GM12864 (cell line): Measurements from ENCODE around the gene ELMO3.

Experiments
- DNase-seq: peaks from one replicate; pipeline ENCODE4 v3.0.0-alpha.2; 2011; ENCODE audit warnings: low read depth
- H3K4me3 ChIP-seq: 2 replicates; pipeline ENCODE4 v1.5.1; 2011; ENCODE audit warnings: mild to moderate bottlenecking, low read depth, low read length, control low read depth
- TF ChIP-seq, protein P1 (sequence below): IDR thresholded peaks from 2 replicates; pipeline ENCODE4 v1.5.1; 2011; ENCODE audit warnings: low read depth, mild to moderate bottlenecking, moderate library complexity, low read length, control low read depth, inconsistent platforms; ENCODE audit errors: missing control alignments

Gene ELMO3

DNA sequence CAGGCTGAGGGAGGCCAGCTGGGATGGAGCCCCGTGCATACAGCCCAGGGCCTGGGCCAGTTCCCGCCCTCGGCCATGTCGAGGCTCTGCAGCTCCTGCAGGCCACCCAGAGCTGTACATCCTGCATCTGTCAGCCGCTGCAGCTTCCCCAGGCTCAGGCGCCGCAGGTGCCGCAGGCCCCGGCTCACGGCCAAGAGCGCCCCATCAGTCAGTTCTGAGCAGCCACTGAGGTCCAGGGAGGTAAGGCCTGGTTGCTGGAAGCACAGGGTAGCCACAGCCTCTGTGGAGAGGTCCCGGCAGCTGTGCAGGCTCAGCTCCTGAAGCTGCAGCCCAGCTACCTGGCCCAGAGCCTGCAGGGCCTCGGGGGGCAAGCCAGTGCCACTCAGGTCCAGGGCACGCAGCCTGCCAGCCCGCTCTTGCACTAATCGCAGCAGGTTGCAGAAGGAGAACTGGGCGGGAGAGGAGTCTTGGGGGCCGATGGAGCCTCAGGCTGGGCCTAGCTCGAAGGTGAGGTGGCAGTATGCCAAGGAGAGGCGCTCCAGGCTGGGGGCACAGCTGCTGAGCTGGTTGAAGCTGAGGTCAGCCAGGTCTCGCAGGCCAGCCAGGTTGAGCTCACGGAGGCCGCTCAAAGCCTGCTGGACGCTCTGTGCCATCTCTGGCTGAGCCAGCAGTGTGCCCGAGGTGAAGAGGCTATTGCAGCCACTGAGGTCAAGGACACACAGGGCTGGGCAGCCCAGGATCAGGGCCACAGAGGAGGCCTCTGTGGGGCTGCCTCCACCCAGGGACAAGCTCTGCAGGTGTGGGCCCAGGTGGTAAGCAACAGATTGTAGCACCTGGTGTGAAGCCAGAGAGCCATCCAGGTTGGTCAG lies 11.4 kb downstream of the ELMO3 start:
- TF ChIP-seq, protein P1, sequence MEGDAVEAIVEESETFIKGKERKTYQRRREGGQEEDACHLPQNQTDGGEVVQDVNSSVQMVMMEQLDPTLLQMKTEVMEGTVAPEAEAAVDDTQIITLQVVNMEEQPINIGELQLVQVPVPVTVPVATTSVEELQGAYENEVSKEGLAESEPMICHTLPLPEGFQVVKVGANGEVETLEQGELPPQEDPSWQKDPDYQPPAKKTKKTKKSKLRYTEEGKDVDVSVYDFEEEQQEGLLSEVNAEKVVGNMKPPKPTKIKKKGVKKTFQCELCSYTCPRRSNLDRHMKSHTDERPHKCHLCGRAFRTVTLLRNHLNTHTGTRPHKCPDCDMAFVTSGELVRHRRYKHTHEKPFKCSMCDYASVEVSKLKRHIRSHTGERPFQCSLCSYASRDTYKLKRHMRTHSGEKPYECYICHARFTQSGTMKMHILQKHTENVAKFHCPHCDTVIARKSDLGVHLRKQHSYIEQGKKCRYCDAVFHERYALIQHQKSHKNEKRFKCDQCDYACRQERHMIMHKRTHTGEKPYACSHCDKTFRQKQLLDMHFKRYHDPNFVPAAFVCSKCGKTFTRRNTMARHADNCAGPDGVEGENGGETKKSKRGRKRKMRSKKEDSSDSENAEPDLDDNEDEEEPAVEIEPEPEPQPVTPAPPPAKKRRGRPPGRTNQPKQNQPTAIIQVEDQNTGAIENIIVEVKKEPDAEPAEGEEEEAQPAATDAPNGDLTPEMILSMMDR, result no peak
- no peak overlapping the region for H3K4me3 ChIP-seq
- DNase-seq, result no peak

GRCh38 chr16:67211674-67212073 lies 12.7 kb downstream of the ELMO3 start:
- TF ChIP-seq, protein P1, result no peak
- H3K4me3 ChIP-seq, result no peak overlapping the region

DNA sequence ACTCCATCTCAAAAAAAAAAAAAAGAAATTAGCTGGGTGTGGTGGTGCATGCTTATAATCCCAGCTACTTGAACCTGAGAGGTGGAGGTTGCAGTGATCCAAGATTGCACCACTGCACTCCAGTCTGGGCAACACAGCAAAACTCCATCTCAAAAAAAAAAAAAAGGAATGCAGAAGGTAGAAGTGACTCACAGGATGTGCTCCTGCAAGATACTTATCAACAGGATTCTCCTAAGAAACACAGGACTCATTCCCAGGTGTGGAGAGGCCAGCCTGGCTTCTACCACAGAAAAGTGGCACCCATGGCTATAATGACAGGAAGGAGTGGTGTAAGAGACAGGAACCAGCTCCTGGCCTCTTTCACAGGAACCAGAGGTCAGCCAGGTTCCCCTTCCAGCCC lies 13.8 kb downstream of the ELMO3 start:
- DNase-seq, result no peak
- no peak overlapping the region for H3K4me3 ChIP-seq
- TF ChIP-seq, protein P1, result no peak

More at GRCh38 chr16:67211674-67212073, 12.7 kb downstream of the ELMO3 start:
- DNase-seq, result no peak

GRCh38 chr16:67213197-67214019 lies 14.5 kb downstream of the ELMO3 start:
- TF ChIP-seq, protein P1, result no peak
- no peak for DNase-seq
- no peak overlapping the region for H3K4me3 ChIP-seq

GRCh38 chr16:67215706-67216105 lies 16.8 kb downstream of the ELMO3 start:
- H3K4me3 ChIP-seq, result no peak overlapping the region
- no peak for DNase-seq
- TF ChIP-seq, protein P1, result no peak

DNA sequence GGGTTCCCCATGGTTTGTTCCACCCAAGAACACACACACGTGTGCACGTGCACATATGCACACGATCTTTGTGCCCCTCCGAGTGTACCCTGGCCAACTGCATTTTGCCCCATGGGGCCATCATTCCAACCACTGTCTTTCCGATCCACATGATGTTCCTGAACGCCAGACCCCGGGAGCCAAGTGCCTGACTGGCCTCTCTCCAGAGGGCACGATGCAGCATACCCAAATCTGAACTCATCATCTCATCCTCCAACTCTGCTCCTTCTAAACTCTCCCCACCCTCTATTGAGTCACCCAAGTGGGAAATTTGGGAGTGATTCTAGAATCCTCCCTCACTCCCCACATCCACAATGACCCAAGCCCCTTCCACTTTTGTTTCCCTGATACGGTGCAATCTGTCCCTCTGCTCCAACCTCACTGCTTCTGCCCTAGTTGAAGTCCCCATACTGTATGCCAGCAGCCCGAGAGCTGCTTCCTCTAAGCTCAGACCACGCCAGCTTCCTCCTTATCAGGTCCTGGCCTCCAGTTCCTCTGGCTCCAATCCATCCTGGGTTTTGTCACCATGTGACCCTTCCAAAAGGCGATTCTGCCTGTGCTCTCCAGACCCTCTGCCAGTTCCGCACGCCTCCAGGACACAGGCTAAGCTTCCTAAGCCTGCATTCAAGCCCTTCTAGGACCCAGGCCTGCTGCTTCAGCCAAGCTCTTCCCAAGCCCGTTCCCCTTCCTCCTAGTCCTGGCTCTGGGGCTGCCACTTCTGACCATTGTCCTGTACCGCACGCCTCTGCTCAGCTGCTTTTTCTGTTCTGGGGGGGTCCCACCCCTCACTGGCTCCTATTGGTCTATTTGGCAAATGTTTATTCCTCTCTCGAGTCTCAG lies 17.9 kb downstream of the ELMO3 start:
- DNase-seq, result no peak
- no peak overlapping the region for H3K4me3 ChIP-seq
- TF ChIP-seq, protein P1, result no peak
